PC-3 (cell line): ENCODE data around the gene FAM107B. TPM values are rescaled to one million over a fixed set of nuclear protein-coding genes. Genes with fewer than 3 reads are reported as not detected.

Experiments used
- ATAC-seq: fragments of 200-7000 bp; cut with Tn5 transposase; 2 replicates; pipeline ENCODE4 v1.9.1; 2020; ENCODE audit warnings: mild to moderate bottlenecking, moderate library complexity
- BruUV-seq: library from RNA; stranded (reverse); fragments of 400-500 nt; replicated peaks from 2 replicates; lab custom pipeline; 2021; lab: Mats Ljungman, UMichigan
- CTCF ChIA-PET: fragments of 300-600 bp; sonication (Branson Sonifier 250); formaldehyde crosslinking; loops from one replicate; lab custom pipeline; 2022; ENCODE audit warnings: antibody characterized with exemption; lab: Charles Lee
- POLR2A ChIA-PET: fragments of 300-600 bp; sonication (Branson Sonifier 250); formaldehyde crosslinking; loops from one replicate; lab custom pipeline; 2022; ENCODE audit warnings: antibody characterized with exemption; ENCODE audit not compliant: unreplicated experiment; lab: Charles Lee
- DNase-seq: peaks from one replicate; pipeline ENCODE4 v3.0.0-alpha.2; 2015
- H2AFZ ChIP-seq: fragments of 300-600 bp; sonication (generic); 2 replicates; pipeline ENCODE4 v1.6.0; 2016; ENCODE audit warnings: antibody characterized with exemption, low read length
- H3F3A ChIP-seq: fragments of 300-600 bp; sonication (generic); one replicate; pipeline ENCODE4 v1.6.0; 2017; ENCODE audit warnings: antibody characterized with exemption, low read length, control low read depth, mild to moderate bottlenecking; ENCODE audit not compliant: unreplicated experiment
- H3K27ac ChIP-seq: fragments of 300-600 bp; sonication (generic); 2 replicates; pipeline ENCODE4 v1.5.1; 2016; ENCODE audit warnings: mild to moderate bottlenecking, low read length
- H3K27me3 ChIP-seq: fragments of 300-600 bp; sonication (generic); 2 replicates; pipeline ENCODE4 v1.6.1; 2016; ENCODE audit warnings: low read length, mixed read lengths
- H3K36me3 ChIP-seq: fragments of 300-600 bp; sonication (generic); 2 replicates; pipeline ENCODE4 v1.6.1; 2016; ENCODE audit warnings: low read depth, mixed run types, low read length, mixed read lengths
- H3K4me1 ChIP-seq: fragments of 300-600 bp; sonication (generic); 2 replicates; pipeline ENCODE4 v1.5.1; 2016; ENCODE audit warnings: low read length; ENCODE audit not compliant: insufficient read depth
- H3K4me2 ChIP-seq: fragments of 300-600 bp; sonication (generic); 2 replicates; pipeline ENCODE4 v1.6.0; 2016; ENCODE audit warnings: low read length
- H3K4me3 ChIP-seq: fragments of 300-600 bp; sonication (generic); 2 replicates; pipeline ENCODE4 v1.5.1; 2016; ENCODE audit warnings: mild to moderate bottlenecking, low read length, mixed read lengths
- H3K79me2 ChIP-seq: fragments of 300-600 bp; sonication (generic); 2 replicates; pipeline ENCODE4 v1.6.1; 2017; ENCODE audit warnings: low read length, mixed read lengths
- H3K9ac ChIP-seq: fragments of 300-600 bp; sonication (generic); 2 replicates; pipeline ENCODE4 v1.6.0; 2016; ENCODE audit warnings: mild to moderate bottlenecking, low read length
- H3K9me2 ChIP-seq: fragments of 300-600 bp; sonication (generic); replicated peaks from 2 replicates; pipeline ENCODE4 v1.6.1; 2016; ENCODE audit warnings: mixed run types, low read length, mixed read lengths
- H3K9me3 ChIP-seq: fragments of 300-600 bp; sonication (generic); 2 replicates; pipeline ENCODE4 v1.6.1; 2016; ENCODE audit warnings: low read length, mixed read lengths
- H4K20me1 ChIP-seq: fragments of 300-600 bp; sonication (generic); 2 replicates; pipeline ENCODE4 v1.6.1; 2016; ENCODE audit warnings: low read length, mixed read lengths
- EZH2 ChIP-seq: fragments of 300-600 bp; sonication (generic); IDR thresholded peaks from one replicate; pipeline ENCODE4 v1.6.1; 2017; ENCODE audit warnings: antibody characterized with exemption, mild to moderate bottlenecking, low read length; ENCODE audit not compliant: unreplicated experiment
- EZH2phosphoT487 ChIP-seq: fragments of 300-600 bp; sonication (generic); IDR thresholded peaks from 2 replicates; pipeline ENCODE4 v1.6.1; 2018; ENCODE audit warnings: mild to moderate bottlenecking, antibody characterized with exemption, low read length, borderline replicate concordance
- intact Hi-C: fragments of 100-400 bp; cut with micrococcal nuclease; formaldehyde crosslinking; loops from 2 replicates; pipeline ENCODE4 v1.9.0; 2023
- total RNA-seq: library from RNA; depleted of rRNA; stranded (reverse); fragments of >200 nt; gene quantifications from 2 replicates; pipeline ENCODE4 v1.2.3, GENCODE V29; 2014
- TF ChIP-seq, protein P1 (sequence below): fragments of 300-600 bp; sonication (generic); conservative IDR thresholded peaks from 2 replicates; pipeline ENCODE4 v1.5.1; 2017; ENCODE audit warnings: antibody characterized with exemption, low read depth, mild to moderate bottlenecking, low read length

Gene FAM107B
- total RNA-seq, 1 experiment from 2014 or later = 36.6 TPM

DNA sequence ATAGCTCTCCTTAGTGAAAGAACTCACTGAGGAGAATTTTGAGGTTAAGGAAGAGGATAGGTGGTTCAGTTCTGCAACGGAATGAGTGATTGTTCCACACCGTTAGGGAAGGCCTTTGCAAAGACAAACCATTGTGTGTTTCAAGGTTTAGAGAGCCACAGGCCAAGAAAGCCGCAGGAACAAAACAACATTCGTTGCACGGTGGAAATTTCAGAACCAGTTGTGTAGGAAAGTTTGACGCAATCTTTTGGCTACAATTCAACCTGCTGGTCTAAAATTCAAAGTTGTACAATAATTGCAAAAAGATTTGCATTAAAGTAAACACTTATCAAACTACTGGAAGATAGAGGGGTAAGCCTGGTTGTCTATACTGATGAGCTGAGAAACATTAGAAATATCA lies 91.4 kb downstream of the FAM107B start:
- no peak for ATAC-seq
- DNase-seq = no peak
- Histone ChIP-seq H2AFZ (no peak overlapping the region), H4K20me1 (no peaks in the 10 kb centered on the region), H3K9ac (no peak overlapping the region), H3K4me1 (no peaks in the 10 kb centered on the region), H3K9me3 (no peaks in the 10 kb centered on the region), H3K36me3 (no peaks in the 10 kb centered on the region), H3K27ac (no peak overlapping the region), H3K9me2 (no peaks in the 10 kb centered on the region), H3K27me3 (no peaks in the 10 kb centered on the region), H3K4me2 (no peak overlapping the region), H3F3A (no peaks in the 10 kb centered on the region), H3K4me3 (no peak overlapping the region), H3K79me2 (no peaks in the 10 kb centered on the region)
- POLR2A ChIA-PET = no interaction called here
- no TSS peak for BruUV-seq
- TF ChIP-seq EZH2 (no peak), EZH2phosphoT487 (no peak)
- TF ChIP-seq, protein P1, sequence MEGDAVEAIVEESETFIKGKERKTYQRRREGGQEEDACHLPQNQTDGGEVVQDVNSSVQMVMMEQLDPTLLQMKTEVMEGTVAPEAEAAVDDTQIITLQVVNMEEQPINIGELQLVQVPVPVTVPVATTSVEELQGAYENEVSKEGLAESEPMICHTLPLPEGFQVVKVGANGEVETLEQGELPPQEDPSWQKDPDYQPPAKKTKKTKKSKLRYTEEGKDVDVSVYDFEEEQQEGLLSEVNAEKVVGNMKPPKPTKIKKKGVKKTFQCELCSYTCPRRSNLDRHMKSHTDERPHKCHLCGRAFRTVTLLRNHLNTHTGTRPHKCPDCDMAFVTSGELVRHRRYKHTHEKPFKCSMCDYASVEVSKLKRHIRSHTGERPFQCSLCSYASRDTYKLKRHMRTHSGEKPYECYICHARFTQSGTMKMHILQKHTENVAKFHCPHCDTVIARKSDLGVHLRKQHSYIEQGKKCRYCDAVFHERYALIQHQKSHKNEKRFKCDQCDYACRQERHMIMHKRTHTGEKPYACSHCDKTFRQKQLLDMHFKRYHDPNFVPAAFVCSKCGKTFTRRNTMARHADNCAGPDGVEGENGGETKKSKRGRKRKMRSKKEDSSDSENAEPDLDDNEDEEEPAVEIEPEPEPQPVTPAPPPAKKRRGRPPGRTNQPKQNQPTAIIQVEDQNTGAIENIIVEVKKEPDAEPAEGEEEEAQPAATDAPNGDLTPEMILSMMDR = no peak
- CTCF ChIA-PET = no interaction called here
- intact Hi-C loops = no loop called here

DNA sequence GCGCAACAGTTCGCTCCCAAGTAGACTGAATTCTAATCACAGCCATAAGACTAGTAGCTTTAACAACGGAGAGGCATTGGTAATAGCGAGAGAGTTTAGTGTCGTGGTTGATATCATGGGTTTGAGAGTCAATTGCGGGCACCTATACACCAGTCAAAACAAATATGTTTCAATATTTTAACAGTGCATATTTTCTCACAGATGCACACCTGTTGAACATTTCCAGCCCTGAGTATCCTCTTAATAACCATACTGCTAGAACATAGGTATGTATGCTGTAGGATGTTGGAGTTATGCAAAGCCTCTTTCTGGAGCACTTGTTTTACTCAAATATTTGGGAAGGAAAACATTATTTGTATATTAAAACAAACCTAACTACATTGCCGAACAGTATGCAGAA lies 92.9 kb downstream of the FAM107B start:
- no peaks in the 10 kb centered on the region for H3K79me2 ChIP-seq
- no peaks in the 10 kb centered on the region for H3F3A ChIP-seq
- H3K9me3 ChIP-seq = no peaks in the 10 kb centered on the region
- no TSS peak for BruUV-seq
- H3K27ac ChIP-seq = no peak overlapping the region
- H3K4me2 ChIP-seq = no peak overlapping the region
- intact Hi-C loops = no loop called here
- ChIA-PET POLR2A (no interaction called here), CTCF (no interaction called here)
- no peaks in the 10 kb centered on the region for H3K36me3 ChIP-seq
- DNase-seq (no peak), ATAC-seq (no peak)
- no peaks in the 10 kb centered on the region for H4K20me1 ChIP-seq
- no peak overlapping the region for H3K4me3 ChIP-seq
- H3K9ac ChIP-seq = no peak overlapping the region
- H3K4me1 ChIP-seq = no peaks in the 10 kb centered on the region
- H3K9me2 ChIP-seq = no peaks in the 10 kb centered on the region
- H3K27me3 ChIP-seq = no peaks in the 10 kb centered on the region
- TF ChIP-seq, protein P1 = no peak
- TF ChIP-seq EZH2phosphoT487 (no peak), EZH2 (no peak)
- H2AFZ ChIP-seq = no peak overlapping the region

DNA sequence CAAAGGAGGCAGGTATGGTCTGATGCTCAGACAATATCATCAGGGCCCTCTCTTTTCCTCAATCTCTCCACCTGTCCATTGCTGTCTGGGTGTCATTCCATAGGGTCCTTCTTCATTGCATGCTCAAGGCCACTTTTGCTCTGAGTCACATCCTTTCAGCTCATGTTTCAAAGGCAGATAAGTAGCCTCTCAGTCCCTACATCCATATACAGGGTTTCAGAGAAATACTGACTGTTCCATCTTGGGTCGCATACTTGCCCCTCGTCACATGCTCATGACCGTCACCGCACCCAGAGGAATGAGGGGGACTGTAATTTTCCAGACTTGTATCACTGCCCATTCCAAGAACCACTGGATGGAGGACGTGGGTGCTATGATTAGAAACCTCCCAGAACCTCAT lies 93.4 kb downstream of the FAM107B start:
- no peaks in the 10 kb centered on the region for H3K79me2 ChIP-seq
- H3K27ac ChIP-seq = no peak overlapping the region
- BruUV-seq = no TSS peak
- H3K4me2 ChIP-seq = no peak overlapping the region
- H4K20me1 ChIP-seq = no peaks in the 10 kb centered on the region
- POLR2A ChIA-PET = no interaction called here
- no peak overlapping the region for H3K4me3 ChIP-seq
- H3K9me3 ChIP-seq = no peaks in the 10 kb centered on the region
- CTCF ChIA-PET = no interaction called here
- H2AFZ ChIP-seq = no peak overlapping the region
- no peak for TF ChIP-seq EZH2
- TF ChIP-seq EZH2phosphoT487 = no peak
- TF ChIP-seq, protein P1 = no peak
- ATAC-seq (no peak), DNase-seq (peak; percentile 2)
- no peaks in the 10 kb centered on the region for H3K9me2 ChIP-seq
- H3K27me3 ChIP-seq = no peaks in the 10 kb centered on the region
- intact Hi-C loops = no loop called here
- no peak overlapping the region for H3K9ac ChIP-seq
- no peaks in the 10 kb centered on the region for H3K36me3 ChIP-seq
- no peaks in the 10 kb centered on the region for H3K4me1 ChIP-seq
- H3F3A ChIP-seq = no peaks in the 10 kb centered on the region
